GM18517 (cell line): ENCODE results near the gene ARSA.
"Not testable (repeated sequence)": the region's sequence is repeated elsewhere in the genome, so short reads cannot be mapped to it uniquely, and the experiment has no call there.

Experiments
- ATAC-seq: cut with Tn5 transposase; IDR thresholded peaks from one replicate; pipeline ENCODE4 v1.9.1; 2021; ENCODE audit warnings: mild to moderate bottlenecking, moderate library complexity; ENCODE audit not compliant: unreplicated experiment

Gene ARSA

GRCh38 chr22:50624347-50625130, 3.4 kb downstream of the ARSA start:
- ATAC-seq, result no peak

- ATAC-seq, result no peak
Measured at GRCh38 chr22:50622723-50623327, 5.1 kb downstream of the ARSA start.

- ATAC-seq, result no peak
Measured at GRCh38 chr22:50621948-50622722, 5.8 kb downstream of the ARSA start.

DNA sequence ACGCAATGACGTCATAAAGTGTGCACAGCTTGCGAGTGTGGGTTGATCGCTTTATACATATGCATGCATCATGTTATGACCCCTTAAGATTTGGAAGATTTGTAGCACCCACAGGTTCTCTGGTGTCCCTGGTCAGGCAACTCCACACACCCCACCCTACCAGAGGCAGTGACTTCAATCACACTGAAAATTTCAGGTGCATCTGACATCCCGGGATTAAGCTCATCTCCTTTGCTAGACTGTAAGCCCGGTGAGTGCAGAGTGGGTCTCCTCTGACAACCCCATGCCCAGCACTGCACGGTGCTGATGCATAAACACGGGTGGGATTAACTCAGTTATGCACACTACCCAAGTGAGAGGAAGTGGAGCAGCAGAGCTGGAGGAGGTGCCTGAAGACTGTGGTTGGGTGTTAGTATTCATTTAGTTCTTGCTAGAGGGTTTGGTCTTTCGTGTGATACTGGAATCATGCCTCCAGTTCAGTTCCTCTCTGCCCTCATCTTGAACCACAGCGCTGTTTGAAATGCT, 6.5 kb downstream of the ARSA start:
- ATAC-seq, result peak; percentile 41

DNA sequence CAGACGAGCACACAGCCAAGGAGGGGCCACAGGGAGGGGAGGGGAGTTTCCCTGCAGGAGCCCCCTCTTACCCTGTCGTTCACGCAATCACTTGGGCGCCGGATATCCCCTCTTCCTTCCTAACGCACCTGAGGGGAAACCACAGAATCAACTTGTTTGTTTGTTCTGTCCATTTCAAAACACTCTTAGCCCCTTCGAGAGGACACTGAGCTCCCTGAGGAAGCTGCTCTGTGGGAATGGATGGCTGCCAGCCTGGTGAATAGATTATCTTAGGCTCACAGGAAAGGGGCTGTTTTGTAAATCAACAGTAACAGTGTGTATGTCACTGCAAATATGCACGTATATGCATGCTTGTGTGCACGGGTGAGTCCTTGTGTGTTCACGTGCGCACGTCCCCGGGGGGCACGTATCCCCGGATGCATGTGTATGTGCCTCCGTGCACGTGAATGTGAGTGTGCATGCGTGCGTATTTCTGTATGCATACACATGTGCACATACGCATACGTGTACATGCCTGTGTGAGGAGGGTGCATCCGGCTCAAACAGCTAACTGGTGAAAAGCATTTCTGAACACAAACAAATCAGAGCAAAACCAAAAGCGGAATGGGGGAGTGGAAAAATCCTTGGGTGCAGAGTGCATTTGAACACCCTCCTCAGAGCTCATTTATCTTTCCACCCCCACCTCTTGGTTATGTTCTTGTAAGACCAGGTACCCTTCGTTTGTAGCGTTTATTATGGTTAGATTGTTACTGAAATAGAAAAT, 7.2 kb downstream of the ARSA start:
- ATAC-seq, result peak; percentile 41

- not testable (repeated sequence) for ATAC-seq
Measured at GRCh38 chr22:50614296-50614695, 13.7 kb downstream of the ARSA start.

DNA sequence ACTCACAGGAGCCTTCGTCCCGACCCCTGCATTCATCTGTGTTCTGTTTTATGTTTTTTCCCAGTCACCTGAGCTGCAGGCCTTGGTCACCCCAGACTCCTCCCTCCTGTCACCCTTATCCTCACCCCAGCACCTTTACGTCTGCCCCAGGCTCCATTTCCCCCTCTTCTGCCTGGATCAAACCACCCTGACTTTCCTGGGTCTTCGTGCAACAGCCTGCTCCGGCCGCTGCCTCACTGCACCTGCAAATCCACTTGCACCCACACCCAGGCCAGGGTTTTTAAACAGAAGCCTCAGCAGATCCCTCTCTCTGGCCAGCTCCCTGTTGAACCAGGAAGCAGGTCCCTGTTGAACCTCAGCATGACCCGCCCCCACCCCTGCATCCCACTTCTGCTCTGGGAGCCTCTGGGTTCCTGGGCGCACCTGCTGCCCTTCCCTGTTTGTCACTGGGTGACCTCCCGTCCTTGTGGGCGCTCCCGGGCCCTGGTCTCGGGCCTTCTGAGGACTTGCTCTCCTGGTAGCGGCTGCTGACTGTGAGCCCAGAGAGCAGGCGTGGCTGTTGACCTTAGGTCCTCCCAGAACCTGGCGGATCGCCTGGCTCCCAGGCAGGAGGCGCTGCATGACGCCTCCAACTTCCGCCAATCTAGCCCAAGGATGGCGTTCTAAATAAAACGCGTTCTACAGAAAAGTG, 14.5 kb downstream of the ARSA start:
- ATAC-seq, result no peak

- no peak for ATAC-seq
Measured at GRCh38 chr22:50612528-50613221, 15.3 kb downstream of the ARSA start.

GRCh38 chr22:50612168-50612527, 15.8 kb downstream of the ARSA start:
- no peak for ATAC-seq

DNA sequence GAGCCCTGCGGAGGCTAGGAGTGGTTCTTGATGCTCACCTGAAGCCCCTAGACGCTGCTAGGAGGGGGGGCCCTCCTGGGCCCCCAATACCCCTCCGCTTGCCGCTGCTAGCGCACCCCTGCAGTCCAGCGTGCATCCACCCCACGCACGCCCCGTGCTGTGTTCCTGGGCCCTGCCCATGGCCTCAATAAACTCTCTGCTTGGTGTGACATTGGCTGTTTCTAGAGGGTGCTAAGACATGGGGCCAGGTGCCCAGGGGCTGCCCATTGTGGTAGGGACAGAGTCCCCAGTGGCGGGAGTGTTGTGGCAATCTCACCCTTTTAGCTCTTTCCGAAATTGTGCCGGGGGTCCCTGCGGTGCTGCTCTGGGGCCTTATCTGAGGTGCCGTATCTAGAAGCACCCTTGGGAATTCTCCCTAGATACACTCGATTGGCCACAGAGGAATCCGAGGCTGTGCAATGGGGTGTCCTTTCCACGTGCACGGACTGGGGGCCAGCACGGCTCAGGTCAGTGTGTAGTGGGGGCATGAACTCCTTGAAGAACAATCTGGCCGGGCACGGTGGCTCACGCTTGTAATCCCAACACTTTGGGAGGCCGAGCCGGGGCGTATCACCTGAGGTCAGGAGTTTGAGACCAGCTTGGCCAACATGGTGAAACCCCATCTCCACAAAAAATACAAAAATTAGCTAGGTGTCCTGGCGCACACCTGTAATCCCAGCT, 16.5 kb downstream of the ARSA start:
- ATAC-seq, result no peak

GRCh38 chr22:50610581-50610980, 17.4 kb downstream of the ARSA start:
- ATAC-seq, result no peak

GRCh38 chr22:50610041-50610451, 17.9 kb downstream of the ARSA start:
- ATAC-seq, result no peak

DNA sequence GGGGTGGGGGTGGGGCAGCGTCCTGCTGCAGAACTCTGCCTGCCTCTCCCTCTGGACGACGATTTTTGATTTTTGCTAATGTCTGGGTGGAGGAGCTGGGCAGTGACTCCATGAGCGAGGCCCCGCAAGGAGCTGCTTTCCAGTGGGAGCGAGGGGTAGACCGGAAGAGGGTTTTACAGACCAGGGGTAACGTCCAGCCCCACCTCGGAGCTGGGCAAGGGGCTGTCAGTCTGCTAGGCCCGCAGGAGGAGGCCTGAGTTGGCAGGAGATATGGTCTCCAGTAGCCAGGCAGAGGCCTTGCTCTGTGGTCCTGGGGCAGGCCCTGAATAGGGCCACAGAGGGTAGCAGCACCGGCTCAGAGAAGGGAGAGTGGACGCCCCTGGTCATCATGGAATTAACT, 18.4 kb downstream of the ARSA start:
- no peak for ATAC-seq

- no peak for ATAC-seq
Measured at GRCh38 chr22:50608996-50609395, 19.0 kb downstream of the ARSA start.

GRCh38 chr22:50608058-50608840, 19.7 kb downstream of the ARSA start:
- ATAC-seq, result not testable (repeated sequence)

DNA sequence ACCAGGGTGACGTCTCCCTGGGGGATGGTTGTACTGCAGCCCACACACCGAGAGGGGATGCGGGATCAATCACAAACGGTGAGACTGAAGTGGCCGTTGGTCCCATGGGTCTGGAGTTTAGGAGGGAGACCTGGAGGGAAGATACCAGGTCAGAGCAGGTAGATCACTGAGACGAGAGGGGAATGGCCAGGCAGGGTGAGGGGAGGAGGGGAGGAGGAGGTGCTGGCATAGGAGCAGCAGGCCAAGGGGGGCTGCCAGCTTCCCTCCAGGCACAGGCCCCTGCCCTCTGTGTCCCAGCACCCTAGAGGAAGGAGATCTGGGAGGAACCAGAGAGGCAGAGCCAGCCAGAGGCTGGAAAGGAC, 20.3 kb downstream of the ARSA start:
- no peak for ATAC-seq

- ATAC-seq, result no peak
Measured at GRCh38 chr22:50606946-50607658, 20.9 kb downstream of the ARSA start.
